SK-N-SH (cell line): ENCODE results near the gene ZFP62. TPM values are rescaled to one million over a fixed set of nuclear protein-coding genes. Genes with fewer than 3 reads are reported as not detected.
A peak's percentile ranks its signal among the peaks of the same experiment; 100 is the strongest.

Experiments
- CTCF ChIA-PET: fragments of 300-600, 350-600 bp; formaldehyde crosslinking; extraction: SDS; loops from one replicate; lab custom pipeline; 2021; lab: Yijun Ruan, JAX
- POLR2A ChIA-PET: fragments of 350-600 bp; sonication (Branson Sonifier 250); formaldehyde crosslinking; extraction: SDS; loops from one replicate; lab custom pipeline; 2020; ENCODE audit warnings: antibody characterized with exemption, inconsistent platforms; lab: Yijun Ruan, JAX
- DNase-seq: peaks from one replicate; pipeline ENCODE4 v3.0.0; 2012
- H2AFZ ChIP-seq: fragments of 200-600 bp; sonication (generic); 2 replicates; pipeline ENCODE4 v1.8.1; 2016; ENCODE audit warnings: antibody characterized with exemption, mild to moderate bottlenecking, low read depth
- H3F3A ChIP-seq: fragments of 200-600 bp; sonication (generic); replicated peaks from 2 replicates; pipeline ENCODE3; 2016; ENCODE audit warnings: antibody characterized with exemption, mild to moderate bottlenecking; ENCODE audit not compliant: insufficient read depth
- H3K27ac ChIP-seq, 2 experiments: fragments of 200-500 bp in 1 of 2; fragments of 200-600 bp in 1 of 2; sonication (Bioruptor generic) in 1 of 2; sonication (generic), shearing (Covaris generic) in 1 of 2; 2 replicates each; pipeline versions ENCODE4 v1.5.1 to v1.6.1; 2014 to 2016; ENCODE audit warnings: low read depth in 2 of 2, inconsistent platforms in 1 of 2, low read length in 1 of 2, mild to moderate bottlenecking in 1 of 2, mixed read lengths in 1 of 2
- H3K27me3 ChIP-seq: fragments of 200-600 bp; sonication (generic), shearing (Covaris generic); 2 replicates; pipeline ENCODE4 v1.6.1; 2016; ENCODE audit warnings: mixed run types; ENCODE audit not compliant: insufficient read depth
- H3K36me3 ChIP-seq, 2 experiments: fragments of 200-500 bp in 1 of 2; fragments of 200-600 bp in 1 of 2; sonication (Bioruptor generic) in 1 of 2; sonication (generic) in 1 of 2; replicated peaks in 1 of 2; 2 replicates each; pipeline versions ENCODE3 to v1.5.1; 2014 to 2016; ENCODE audit warnings: low read length in 1 of 2, mild to moderate bottlenecking in 1 of 2; ENCODE audit not compliant: insufficient read depth in 2 of 2, control insufficient read depth in 1 of 2
- H3K4me1 ChIP-seq, 2 experiments: fragments of 200-500 bp in 1 of 2; fragments of 200-600 bp in 1 of 2; sonication (Bioruptor generic) in 1 of 2; sonication (generic), shearing (Covaris generic) in 1 of 2; 2 replicates each; pipeline versions ENCODE4 v1.5.1 to v1.6.1; 2014 to 2016; ENCODE audit warnings: low read depth in 1 of 2, low read length in 1 of 2, mixed run types in 1 of 2; ENCODE audit not compliant: insufficient read depth in 2 of 2, control insufficient read depth in 1 of 2
- H3K4me2 ChIP-seq: fragments of 200-600 bp; sonication (generic), shearing (Covaris generic); 2 replicates; pipeline ENCODE4 v1.6.1; 2017; ENCODE audit warnings: mixed run types
- H3K4me3 ChIP-seq, 2 experiments: fragments of 200-500 bp in 1 of 2; fragments of 200-600 bp in 1 of 2; sonication (Bioruptor generic) in 1 of 2; sonication (generic), shearing (Covaris generic) in 1 of 2; 2 replicates each; pipeline versions ENCODE4 v1.5.1 to v1.8.1; 2014 to 2016; ENCODE audit warnings: low read depth in 2 of 2, inconsistent platforms in 1 of 2, low read length in 1 of 2, mild to moderate bottlenecking in 1 of 2, mixed read lengths in 1 of 2, moderate library complexity in 1 of 2
- H3K79me2 ChIP-seq: fragments of 200-600 bp; sonication (generic); 2 replicates; pipeline ENCODE4 v1.8.1; 2017; ENCODE audit warnings: mild to moderate bottlenecking; ENCODE audit not compliant: insufficient read depth
- H3K9ac ChIP-seq: fragments of 200-600 bp; sonication (generic); 2 replicates; pipeline ENCODE4 v1.6.1; 2017; ENCODE audit warnings: mixed run types
- H3K9me2 ChIP-seq: fragments of 200-600 bp; sonication (generic); 2 replicates; pipeline ENCODE4 v1.6.1; 2017; ENCODE audit warnings: mixed run types
- H3K9me3 ChIP-seq: fragments of 200-600 bp; sonication (generic); 2 replicates; pipeline ENCODE4 v1.6.1; 2017; ENCODE audit warnings: mixed run types, mild to moderate bottlenecking, moderate library complexity
- H4K20me1 ChIP-seq: fragments of 200-600 bp; sonication (generic); 2 replicates; pipeline ENCODE4 v1.6.1; 2017; ENCODE audit warnings: mild to moderate bottlenecking, mixed run types; ENCODE audit not compliant: insufficient read depth
- CTCF ChIP-seq: fragments of 200-600 bp; sonication (generic); IDR thresholded peaks from 2 replicates; pipeline ENCODE4 v1.6.1; 2017; ENCODE audit warnings: antibody characterized with exemption, mild to moderate bottlenecking, moderate library complexity
- ELF1 ChIP-seq: IDR thresholded peaks from 2 replicates; pipeline ENCODE4 v1.4.0; 2012
- FOXJ3 ChIP-seq: sonication (generic); formaldehyde crosslinking; IDR thresholded peaks from 2 replicates; pipeline ENCODE4 v1.5.1; 2020; ENCODE audit warnings: mild to moderate bottlenecking, missing genetic modification reagents
- FOXM1 ChIP-seq: IDR thresholded peaks from 2 replicates; pipeline ENCODE4 v1.4.0; 2012; ENCODE audit warnings: low read depth, mild to moderate bottlenecking
- GABPA ChIP-seq: IDR thresholded peaks from 2 replicates; pipeline ENCODE4 v1.4.0; 2012; ENCODE audit warnings: low read depth, mild to moderate bottlenecking
- NFIC ChIP-seq: IDR thresholded peaks from 2 replicates; pipeline ENCODE4 v1.4.0; 2012; ENCODE audit warnings: borderline replicate concordance
- RAD21 ChIP-seq: IDR thresholded peaks from 2 replicates; pipeline ENCODE4 v1.6.1; 2012; ENCODE audit warnings: mild to moderate bottlenecking, low read length
- RCOR1 ChIP-seq: fragments of 150-350 bp; IDR thresholded peaks from 2 replicates; pipeline ENCODE4 v1.6.1; 2017; ENCODE audit warnings: antibody characterized with exemption, low read length
- SMC3 ChIP-seq: IDR thresholded peaks from 2 replicates; pipeline ENCODE4 v1.6.1; 2012; ENCODE audit warnings: low read depth, low read length, improper control_type of control experiment
- TEAD4 ChIP-seq: IDR thresholded peaks from 2 replicates; pipeline ENCODE4 v1.4.0; 2012; ENCODE audit warnings: mild to moderate bottlenecking, borderline replicate concordance; ENCODE audit not compliant: insufficient read depth
- ZBTB33 ChIP-seq: IDR thresholded peaks from 2 replicates; pipeline ENCODE4 v1.4.0; 2012; ENCODE audit warnings: low read depth, borderline replicate concordance
- WGBS: methylation state at CpG from one replicate; pipeline ENCODE4 v1.1.6; 2017; ENCODE audit warnings: low lambda C conversion rate; 5-methylcytosine and 5-hydroxymethylcytosine counted together
- polyA plus RNA-seq, 3 experiments: library from polyadenylated mRNA; depleted of rRNA; stranded (reverse); fragments of >200 nt; gene quantifications; 2 replicates each; pipeline ENCODE4 v1.2.3, GENCODE V29; 2012

Gene ZFP62
- polyA plus RNA-seq, 1 of the 3 experiments (the other 2 are of a cell fraction): 6.0 TPM

DNA sequence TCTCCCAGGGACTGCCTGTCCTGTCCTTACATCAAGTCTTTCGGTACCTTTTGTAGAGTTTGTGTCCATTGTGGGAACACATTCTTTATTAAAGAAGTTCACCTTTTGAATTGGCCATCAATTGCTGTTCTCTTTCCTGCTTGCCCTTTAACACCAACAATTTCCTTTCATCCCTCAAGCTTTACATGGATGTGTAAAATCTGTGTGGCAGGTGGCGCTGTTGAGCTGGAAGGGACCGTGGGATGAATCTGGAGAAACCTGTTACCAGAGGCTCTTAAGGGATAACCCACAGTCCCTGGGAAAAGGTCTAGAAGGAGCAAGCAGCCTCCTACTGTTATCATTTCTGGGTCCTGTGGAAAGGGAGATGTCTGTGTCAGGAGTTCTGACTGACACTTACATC, 7.9 kb upstream of the ZFP62 start:
- Histone ChIP-seq H3K4me3 (no peak overlapping the region), H3K36me3 (no peaks in the 10 kb centered on the region), H3K4me2 (no peak overlapping the region), H4K20me1 (no peaks in the 10 kb centered on the region), H3K27ac (no peak overlapping the region), H2AFZ (no peak overlapping the region), H3K4me1 (no peaks in the 10 kb centered on the region), H3K9me2 (no peaks in the 10 kb centered on the region), H3K27me3 (peaks cover 10% of the 10 kb centered on the region; the same call in 1 of the 2 replicates), H3K9me3 (no peaks in the 10 kb centered on the region), H3K79me2 (no peaks in the 10 kb centered on the region), H3K9ac (no peak overlapping the region), H3F3A (no peaks in the 10 kb centered on the region)
- POLR2A ChIA-PET: no interaction called here
- CTCF ChIA-PET: interaction anchor here (0.6 to 2.1 kb wide), 27 partner anchors 10 to 304 kb away, joined by 3 to 8 read pairs (median 4); no protein-coding TSS in a partner anchor
- 0% methylated on average over 3 of the region's 3 CpGs for WGBS
- TF ChIP-seq TEAD4: no peak
- 0 out of 2 replicates have a peak, but pooled peaks have one; percentile 29 for TF ChIP-seq RCOR1
- TF ChIP-seq FOXM1: no peak
- TF ChIP-seq SMC3: peak; percentile 70
- peak; percentile 76 for TF ChIP-seq RAD21
- TF ChIP-seq CTCF: peak; percentile 85
- DNase-seq: peak; percentile 71

GRCh38 chr5:180866985-180867384, 5.9 kb upstream of the ZFP62 start:
- Histone ChIP-seq H3K27me3 (peaks cover 10% of the 10 kb centered on the region; the same call in 1 of the 2 replicates), H3K9ac (no peak overlapping the region), H3K79me2 (no peaks in the 10 kb centered on the region), H3K4me1 (no peaks in the 10 kb centered on the region), H3K9me2 (no peaks in the 10 kb centered on the region), H3K4me3 (no peak overlapping the region), H3K4me2 (no peak overlapping the region), H3F3A (peaks cover 5% of the 10 kb centered on the region), H3K27ac (no peak overlapping the region), H2AFZ (no peak overlapping the region), H3K9me3 (no peaks in the 10 kb centered on the region), H4K20me1 (no peaks in the 10 kb centered on the region), H3K36me3 (no peaks in the 10 kb centered on the region)
- POLR2A ChIA-PET: no interaction called here
- CTCF ChIA-PET: interaction anchor here (0.7 to 1.4 kb wide), 3 partner anchors 83 to 200 kb away, joined by 3 to 5 read pairs (median 3); no protein-coding TSS in a partner anchor
- TF ChIP-seq ELF1 (no peak), ZBTB33 (no peak), CTCF (no peak), GABPA (no peak), SMC3 (no peak), NFIC (no peak), FOXJ3 (no peak)
- WGBS: 58% methylated on average over 10 of the region's 10 CpGs
- no peak for DNase-seq
